T-helper 22 cell (primary cell): ENCODE measurements around the gene KRTAP17-1.

ENCODE experiments used
- DNase-seq: peaks from one replicate; pipeline ENCODE4 v3.0.0-alpha.2; 2020; ENCODE audit warnings: low read depth

Gene KRTAP17-1

DNA sequence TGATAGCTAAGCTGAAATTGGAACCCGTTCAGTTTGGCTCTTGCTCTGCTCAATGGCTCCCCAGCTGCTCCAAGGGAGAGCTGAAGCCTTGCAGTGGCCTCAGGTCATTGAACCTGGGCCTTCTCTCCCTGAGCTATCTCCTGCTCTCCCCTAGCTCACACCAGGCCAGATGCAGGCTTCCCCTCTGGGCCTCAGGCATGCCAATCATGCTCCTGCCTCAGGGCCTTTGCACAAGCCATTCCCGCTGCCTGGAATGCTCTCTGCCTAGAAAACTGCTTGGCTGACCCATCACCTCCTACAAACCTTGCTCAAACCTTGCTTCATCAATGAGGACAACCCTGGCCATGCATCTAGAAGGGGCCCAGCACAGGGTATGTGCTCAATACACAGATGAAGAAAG, 16.7 kb upstream of the KRTAP17-1 start:
- DNase-seq, result no peak

DNA sequence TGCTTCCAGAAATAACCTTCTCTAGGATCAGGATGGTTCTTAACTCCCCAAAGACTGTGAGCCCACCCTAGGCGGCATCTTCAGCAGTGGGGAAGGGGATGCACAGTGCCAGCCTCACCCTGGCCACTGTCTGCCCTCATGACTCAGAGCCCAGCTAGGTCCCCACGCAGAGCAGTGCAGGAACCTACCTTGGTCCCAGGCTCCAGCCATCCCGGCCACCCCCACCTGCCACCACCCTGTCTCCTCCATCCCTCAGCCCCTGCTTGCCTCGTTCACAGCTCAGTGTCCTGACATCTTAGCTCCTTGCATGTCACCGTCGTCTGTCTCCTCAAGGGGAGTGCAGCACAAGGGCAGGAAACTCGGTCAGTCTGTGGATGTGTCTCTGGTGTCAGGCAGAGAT, 16.1 kb upstream of the KRTAP17-1 start:
- DNase-seq, result no peak

DNA sequence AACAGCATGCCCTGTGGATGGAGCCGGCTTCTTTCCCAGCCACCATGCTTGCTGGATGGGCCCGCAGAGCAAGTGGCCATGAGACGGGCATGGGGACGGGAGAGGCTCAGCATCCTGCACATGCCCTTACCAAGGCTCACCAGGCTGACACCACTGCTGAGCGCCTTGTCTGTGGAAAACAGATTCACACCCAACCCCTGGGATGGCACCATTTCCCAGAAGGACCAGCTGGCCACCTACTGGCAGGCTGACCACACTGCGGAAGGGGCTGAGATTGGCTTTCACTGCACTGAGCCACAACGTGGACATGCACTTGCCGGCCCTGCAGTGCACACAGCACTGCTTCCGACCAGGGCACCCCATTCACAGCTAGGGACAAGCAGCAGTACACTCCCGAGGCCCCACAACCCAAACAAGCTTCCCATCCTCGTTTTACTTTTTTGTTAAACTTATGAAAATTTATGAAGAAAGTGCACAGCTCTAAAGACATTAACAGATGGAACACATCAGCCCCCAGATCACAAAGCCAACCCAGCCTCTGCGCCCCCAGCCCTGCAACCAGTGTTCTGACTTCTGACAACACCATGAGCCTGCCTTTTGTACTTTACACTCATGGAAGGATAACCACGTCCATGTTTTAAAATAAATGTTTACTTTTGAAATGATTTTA, 13.9 kb upstream of the KRTAP17-1 start:
- no peak for DNase-seq

DNA sequence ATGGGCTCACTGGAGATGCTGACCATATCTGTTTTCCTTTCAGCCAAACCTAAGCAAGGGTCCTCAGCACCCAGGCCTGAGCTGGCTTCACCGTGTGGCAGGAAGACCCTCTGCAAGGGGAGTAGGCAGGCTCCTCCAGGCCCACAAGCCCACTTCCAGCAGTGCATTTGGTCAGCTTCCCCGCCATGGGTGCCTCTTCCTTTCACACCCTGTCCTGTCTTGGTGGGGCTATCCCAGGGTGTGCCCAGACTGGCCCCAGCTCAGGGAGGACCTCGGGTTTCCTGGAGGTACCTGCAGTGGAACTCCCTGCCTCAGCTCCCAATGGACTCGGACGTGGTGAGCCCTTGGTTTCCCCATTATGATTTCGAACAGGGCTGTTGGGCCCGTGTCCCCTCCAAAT, 12.7 kb upstream of the KRTAP17-1 start:
- no peak for DNase-seq

DNA sequence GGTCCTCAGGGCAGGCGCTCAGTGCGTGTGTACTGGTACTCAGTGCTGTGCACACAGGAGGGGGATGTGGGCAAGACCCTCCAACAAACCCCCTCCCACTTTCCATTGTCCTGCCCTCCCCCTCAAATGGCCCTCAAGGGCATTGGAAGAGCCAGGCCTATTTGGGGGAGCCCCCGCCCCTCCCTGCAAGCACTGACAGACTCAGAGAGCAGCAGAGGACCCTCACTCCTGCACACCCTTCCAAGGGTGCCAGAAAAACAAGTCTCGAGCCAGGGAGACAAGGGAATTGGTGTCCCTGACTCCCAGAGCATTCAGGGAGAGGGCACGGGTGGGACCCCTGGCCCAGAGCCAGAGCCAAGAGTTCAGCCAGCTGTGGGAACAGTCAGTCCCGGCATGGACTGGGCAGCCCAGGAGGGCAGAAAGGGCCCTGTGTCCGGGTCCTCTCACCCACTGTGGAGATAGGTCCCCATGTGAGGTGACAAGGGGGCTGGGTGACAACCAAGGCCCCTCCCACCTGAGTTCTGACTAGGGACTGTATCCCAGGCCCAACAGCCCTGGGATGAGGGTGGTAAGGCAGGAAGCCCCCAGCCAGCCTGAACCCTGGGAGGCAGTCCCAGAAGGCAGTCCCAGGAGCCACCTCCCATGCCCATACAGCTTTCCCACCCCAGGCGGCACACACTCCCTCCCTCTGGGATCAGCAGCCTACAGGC, 12.1 kb upstream of the KRTAP17-1 start:
- no peak for DNase-seq

DNA sequence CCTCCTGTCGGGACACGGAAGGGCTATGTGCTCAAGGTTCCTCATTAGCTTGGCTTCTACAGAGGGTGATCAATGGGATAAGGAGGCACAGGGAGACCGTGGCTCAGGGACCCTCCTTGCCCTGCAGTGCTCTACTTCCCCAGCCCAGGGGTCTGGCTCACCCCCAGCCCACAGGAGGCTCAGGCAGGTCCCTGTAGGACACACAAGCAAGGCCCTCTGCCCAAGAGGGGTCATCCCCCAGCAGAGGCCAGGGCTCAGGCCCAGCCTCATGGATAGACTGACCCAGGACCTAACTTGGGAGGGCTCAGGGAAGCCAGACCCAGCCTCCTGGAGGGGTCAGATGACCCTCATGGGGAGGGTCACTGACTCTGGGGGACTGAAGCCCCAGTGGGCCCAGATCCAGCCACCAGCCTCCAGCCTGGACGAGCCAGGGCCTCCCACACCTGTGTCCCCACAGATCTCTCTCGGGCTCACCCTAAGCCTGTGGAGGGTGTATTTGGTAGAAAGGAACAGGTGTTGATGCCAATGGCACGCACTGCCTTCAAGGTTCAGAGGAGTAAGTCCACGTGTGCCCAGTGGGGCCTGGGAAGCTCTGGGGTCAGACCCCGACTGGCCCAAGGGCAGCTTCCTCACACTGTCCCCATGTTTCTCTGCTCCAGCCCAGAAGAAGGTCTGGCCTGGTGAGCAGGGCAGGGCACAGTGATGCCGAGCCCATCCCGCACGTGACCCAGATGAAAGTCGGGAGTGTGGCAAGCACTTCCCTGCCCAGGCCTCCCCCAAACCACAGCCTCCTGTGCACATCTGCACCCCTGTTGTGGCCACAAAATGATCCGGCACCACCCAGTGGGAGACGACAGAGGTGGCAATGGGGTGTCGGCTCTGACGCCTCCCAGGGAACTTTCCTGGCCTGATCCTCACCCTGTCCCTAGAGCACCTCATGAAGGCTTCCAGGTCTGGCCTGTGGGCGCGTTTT, 10.9 kb upstream of the KRTAP17-1 start:
- peak; percentile 42 for DNase-seq

DNA sequence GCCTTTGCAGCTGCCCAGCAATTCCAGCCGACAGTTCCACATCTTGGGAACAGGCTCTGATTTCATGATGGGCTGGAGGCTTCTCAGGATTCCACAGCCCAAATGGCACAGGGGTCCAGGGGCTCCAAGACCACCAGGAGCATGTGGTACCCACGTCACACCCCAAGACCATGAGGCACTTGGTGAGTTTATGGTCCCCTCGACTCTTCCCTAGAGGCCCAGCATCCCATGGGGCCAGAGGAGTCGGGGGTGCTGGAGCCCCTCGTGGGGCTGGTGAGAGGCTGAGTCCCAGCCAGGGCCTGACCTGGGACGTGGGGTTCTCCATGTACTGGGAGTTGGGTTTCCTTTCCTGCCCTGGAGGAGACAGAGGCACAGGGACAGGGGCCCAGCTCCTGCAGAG, 10.1 kb upstream of the KRTAP17-1 start:
- no peak for DNase-seq

DNA sequence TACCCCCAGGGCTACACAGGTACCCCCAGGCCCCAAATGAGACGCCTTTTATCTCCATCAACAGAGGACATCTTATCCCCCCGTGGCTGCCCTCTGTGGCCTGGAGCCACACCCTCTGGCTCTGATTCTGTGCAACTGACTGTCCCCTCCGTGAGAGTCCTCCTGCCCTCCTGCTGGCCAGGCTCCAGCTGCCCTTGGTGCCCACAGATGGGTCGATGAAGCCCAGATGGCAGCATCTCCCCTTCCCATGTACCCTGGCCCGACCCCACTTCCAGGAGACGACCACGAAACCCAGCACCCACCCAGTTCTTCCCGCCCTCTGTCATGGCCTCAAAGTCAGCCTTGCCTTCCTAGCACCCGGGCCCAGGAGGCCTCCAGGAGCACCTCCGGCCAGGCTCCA, 9.6 kb upstream of the KRTAP17-1 start:
- no peak for DNase-seq

DNA sequence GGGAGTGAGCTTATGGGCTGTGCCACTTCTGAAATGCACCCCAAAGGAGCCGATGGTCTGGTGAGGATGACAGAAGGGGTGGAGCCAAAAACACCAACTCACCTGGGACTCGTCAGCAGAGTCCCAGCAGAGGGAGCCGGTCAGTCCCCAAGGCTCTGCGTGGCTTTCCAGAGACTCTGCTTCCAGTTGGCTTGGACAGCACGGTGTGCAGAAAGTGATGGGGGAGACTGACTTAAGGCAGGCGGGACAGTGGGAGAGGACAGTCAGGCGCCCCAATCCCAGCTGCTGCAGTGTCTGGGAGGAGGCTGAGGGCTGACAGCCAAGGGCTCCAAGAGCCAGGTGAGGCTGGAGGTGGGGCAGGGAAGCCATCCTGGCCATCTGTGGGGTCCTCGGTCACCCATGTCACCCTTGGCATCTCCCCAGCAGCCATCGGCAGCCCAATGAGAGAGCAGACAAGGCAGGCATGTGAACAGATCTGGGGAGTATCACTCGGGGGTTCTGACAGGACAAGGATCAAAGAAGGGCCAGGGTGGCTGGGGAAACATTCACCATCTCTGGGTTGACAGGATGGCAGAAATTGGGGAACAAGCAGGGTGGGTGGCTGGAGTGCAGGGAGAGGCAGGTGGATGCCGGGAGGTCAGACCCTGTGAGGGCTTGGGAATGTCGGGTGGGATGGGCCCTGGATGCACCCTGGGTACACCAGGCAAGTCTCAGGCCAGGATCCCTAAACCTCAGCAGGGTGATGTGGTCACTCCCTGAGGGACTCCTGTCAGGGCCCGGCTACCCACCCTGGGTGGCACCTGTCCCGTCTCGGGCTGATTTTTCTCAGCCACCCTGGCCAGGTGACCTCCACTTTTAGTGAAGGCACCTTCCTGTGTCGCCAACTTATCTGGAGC, 8.9 kb upstream of the KRTAP17-1 start:
- DNase-seq, result no peak

DNA sequence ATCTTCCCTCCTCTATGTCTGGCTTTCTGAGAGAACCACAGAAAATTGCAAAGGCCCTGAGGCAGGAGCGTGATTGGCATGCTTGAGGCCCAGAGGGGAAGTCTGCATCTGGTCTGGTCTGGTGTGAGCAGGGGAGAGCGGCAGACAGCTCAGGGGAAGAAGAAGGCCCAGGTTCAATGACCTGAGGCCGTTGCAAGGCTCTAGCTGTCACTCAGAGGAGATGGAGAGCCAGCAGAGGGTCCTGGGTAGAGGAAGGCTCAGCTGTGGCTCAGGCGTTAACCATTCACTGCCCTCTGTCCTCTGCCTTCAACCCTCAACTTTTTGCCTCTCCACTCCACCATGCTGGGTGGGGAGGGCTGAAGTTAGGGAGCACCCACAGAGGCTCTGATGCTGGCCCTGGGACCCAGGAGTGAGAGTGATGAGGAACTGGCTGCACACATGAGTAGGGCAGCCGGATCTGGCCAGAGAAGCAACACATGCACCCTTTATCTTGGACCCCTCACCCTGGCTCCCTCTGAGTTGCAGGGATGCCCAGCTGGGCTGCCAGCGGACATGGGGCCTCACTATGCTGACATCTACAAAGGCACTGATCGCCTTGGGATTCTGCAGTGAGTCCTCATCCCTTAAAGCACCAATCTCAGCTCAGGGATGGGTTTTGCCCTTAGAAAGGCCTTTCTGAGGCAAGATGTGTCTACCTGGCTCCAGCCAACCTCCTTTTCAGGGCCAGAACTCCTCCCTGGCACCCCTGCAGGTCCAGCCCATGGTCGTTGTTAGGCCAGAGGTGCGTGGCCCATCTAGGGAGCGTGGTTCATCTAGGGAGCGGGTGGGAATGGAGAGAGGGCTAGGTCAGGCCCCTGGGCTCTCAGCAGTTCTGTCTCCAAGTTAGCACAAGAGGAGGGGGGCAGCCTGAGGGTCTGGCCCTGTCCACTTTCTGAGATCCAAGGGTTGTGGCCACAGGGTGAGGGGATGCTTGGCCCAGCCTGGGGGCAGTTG, 7.7 kb upstream of the KRTAP17-1 start:
- no peak for DNase-seq

GRCh38 chr17:41322094-41322902, 6.8 kb upstream of the KRTAP17-1 start:
- no peak for DNase-seq

GRCh38 chr17:41318231-41318630, 2.7 kb upstream of the KRTAP17-1 start:
- no peak for DNase-seq

DNA sequence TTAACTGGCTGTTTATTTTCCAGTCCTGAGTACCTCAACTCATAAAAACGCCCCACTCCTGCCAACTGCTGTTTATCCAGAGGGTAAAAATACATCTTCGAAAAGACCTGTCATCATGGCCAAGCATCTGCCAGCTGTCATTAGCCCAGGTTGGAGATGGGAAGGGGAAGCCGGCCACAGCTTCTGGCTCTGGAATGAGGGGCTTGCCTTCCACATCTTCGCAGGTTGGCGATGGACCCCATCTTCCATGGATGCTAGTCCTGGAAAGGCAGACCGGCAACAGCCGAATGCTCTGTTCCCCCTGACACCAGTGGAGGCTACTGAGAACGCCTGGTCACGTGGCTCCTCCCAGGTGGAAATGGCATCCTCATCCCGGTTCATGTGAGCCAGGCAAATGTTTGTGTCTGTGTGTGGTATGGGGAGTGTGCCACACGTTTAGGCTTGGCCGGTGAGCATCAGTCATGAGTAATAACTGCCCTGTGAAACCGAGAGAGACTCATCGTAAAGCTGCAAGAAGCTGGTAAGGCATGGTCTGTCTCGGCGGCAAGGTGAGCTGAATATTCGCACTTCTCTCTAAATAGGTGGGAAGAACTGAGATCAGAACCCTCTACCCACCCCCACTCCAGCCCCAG, 420 bp upstream of the KRTAP17-1 start:
- DNase-seq, result no peak

DNA sequence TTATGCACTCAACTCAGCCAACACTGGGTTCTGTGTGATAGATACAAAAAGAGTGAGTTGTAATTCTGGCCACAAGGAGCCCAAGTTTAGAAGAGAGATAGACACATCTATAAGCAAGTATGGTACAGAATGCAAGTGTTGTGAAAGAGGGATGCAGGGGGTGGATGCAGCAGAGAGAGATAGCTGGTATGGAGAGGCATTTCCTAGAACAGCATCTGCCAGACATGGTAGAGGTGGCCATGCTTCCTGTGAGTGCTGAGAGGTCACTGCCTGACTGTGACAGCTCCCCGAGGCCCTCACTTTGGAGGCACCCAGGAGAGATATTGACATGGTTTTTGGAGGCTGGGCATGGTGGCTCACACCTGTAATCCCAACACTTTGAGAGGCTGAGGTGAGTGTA, 4.4 kb downstream of the KRTAP17-1 start:
- no peak for DNase-seq

- peak; percentile 60 for DNase-seq
These were observed 6.6 kb downstream of the KRTAP17-1 start, which contains the start of gene KRTAP16-1 for GRCh38 chr17:41308918-41309359. Gene KRTAP16-1, minus strand, starts transcription at chr17:41309309. Its CDS starts 56 bp downstream, at chr17:41309253.

DNA sequence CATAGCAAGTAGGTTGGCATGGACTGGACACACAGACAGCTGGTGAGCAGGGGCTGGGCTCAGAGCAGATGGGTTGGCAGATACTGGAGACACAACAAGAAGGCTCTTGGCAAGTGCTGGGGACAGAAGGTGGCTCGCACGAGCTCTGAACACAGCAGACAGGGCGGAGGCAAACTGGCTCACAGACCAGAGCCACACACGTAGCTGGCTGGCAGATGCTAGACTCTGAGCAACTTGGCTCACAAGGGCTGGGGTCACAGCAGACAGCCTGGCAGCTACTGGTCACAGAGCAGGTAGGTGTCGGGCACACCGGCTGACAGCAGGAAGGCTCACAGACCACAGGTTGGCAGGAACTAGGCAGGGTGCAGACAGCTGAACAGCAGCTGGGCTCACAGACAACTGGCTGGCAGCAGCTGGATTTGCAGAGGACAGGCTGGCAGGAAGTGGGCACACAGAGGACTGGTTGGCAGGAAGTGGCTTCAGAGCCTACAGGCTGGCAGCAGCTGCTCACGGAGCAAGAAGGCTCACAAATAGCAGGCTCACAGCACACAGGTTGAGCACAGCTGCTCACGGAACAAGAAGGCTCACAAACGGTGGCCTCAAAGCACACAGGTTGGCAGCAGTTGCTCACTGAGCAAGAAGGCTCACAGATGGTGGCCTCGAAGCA, 7.1 kb downstream of the KRTAP17-1 start:
- DNase-seq, result peak; percentile 87

GRCh38 chr17:41307647-41308046, 7.9 kb downstream of the KRTAP17-1 start:
- DNase-seq, result no peak

DNA sequence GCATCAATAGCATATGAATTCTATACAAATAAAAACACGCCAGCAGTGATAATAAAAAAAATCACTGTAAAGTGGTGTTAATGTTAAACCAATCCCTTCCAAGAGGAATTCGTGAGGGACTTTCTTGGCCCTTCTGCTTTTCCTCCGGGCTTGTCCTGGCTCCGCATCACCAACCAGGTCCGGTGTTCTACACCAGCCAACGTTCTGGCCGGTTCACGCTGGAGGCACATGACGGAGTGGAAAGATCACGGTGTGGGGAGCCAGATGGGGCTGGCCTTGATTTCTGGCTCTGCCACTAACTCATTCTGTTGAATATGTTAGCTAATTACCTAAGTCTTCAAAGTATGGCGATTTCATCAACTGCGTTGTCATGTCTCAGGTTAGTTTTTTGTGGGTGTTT, 11.4 kb downstream of the KRTAP17-1 start:
- DNase-seq, result no peak
